Memory B cell (primary cell): ENCODE measurements around the gene AMN.

Source experiments
- ATAC-seq: fragments of 150-1000 bp; cut with Tn5 transposase; 2 replicates; pipeline ENCODE4 v1.10.0; 2021; ENCODE audit warnings: low read depth, mild to moderate bottlenecking, moderate library complexity
- DNase-seq, 2 donors: peaks; one replicate each; pipeline ENCODE4 v3.0.0; 2022; ENCODE audit warnings: low spot score in 2 of 2
- H3K27ac Mint-ChIP-seq: one replicate; pipeline ENCODE4 v1.8.0; 2022; ENCODE audit warnings: mild to moderate bottlenecking, moderate library complexity, mixed read lengths
- H3K27me3 Mint-ChIP-seq: one replicate; pipeline ENCODE4 v1.8.0; 2022; ENCODE audit warnings: mixed read lengths
- H3K36me3 Mint-ChIP-seq: one replicate; pipeline ENCODE4 v1.8.0; 2022; ENCODE audit warnings: mild to moderate bottlenecking, mixed read lengths
- H3K4me1 Mint-ChIP-seq: one replicate; pipeline ENCODE4 v1.8.0; 2022; ENCODE audit warnings: mixed read lengths
- H3K4me3 Mint-ChIP-seq: one replicate; pipeline ENCODE4 v1.8.0; 2022; ENCODE audit warnings: mild to moderate bottlenecking, moderate library complexity, mixed read lengths
- H3K9me3 Mint-ChIP-seq: one replicate; pipeline ENCODE4 v1.8.0; 2022; ENCODE audit warnings: mixed read lengths

Gene AMN

GRCh38 chr14:102971836-102972606 lies 49.6 kb downstream of the AMN start:
- no peak overlapping the region for H3K4me3 Mint-ChIP-seq
- H3K4me1 Mint-ChIP-seq = no peaks in the 10 kb centered on the region
- no peaks in the 10 kb centered on the region for H3K9me3 Mint-ChIP-seq
- no peaks in the 10 kb centered on the region for H3K27me3 Mint-ChIP-seq
- no peak for DNase-seq
- H3K36me3 Mint-ChIP-seq = peaks cover 32% of the 10 kb centered on the region
- ATAC-seq = no peak
- no peak overlapping the region for H3K27ac Mint-ChIP-seq

GRCh38 chr14:102973706-102974285 lies 51.3 kb downstream of the AMN start:
- H3K27me3 Mint-ChIP-seq = no peaks in the 10 kb centered on the region
- H3K27ac Mint-ChIP-seq = no peak overlapping the region
- ATAC-seq (no peak), DNase-seq (no peak)
- H3K36me3 Mint-ChIP-seq = peaks cover 26% of the 10 kb centered on the region
- no peak overlapping the region for H3K4me3 Mint-ChIP-seq
- H3K4me1 Mint-ChIP-seq = no peaks in the 10 kb centered on the region
- no peaks in the 10 kb centered on the region for H3K9me3 Mint-ChIP-seq

GRCh38 chr14:102975662-102976061 lies 53.2 kb downstream of the AMN start:
- peaks cover 26% of the 10 kb centered on the region for H3K36me3 Mint-ChIP-seq
- H3K9me3 Mint-ChIP-seq = no peaks in the 10 kb centered on the region
- H3K27ac Mint-ChIP-seq = no peak overlapping the region
- no peak overlapping the region for H3K4me3 Mint-ChIP-seq
- DNase-seq (no peak), ATAC-seq (no peak)
- H3K4me1 Mint-ChIP-seq = no peaks in the 10 kb centered on the region
- H3K27me3 Mint-ChIP-seq = no peaks in the 10 kb centered on the region

GRCh38 chr14:102977475-102977874 lies 55.0 kb downstream of the AMN start:
- Mint-ChIP-seq H3K4me1 (no peaks in the 10 kb centered on the region), H3K4me3 (no peak overlapping the region), H3K36me3 (peaks cover 28% of the 10 kb centered on the region), H3K9me3 (no peaks in the 10 kb centered on the region), H3K27me3 (no peaks in the 10 kb centered on the region), H3K27ac (no peak overlapping the region)
- no peak for DNase-seq
- ATAC-seq = no peak

GRCh38 chr14:102979406-102979805 lies 56.9 kb downstream of the AMN start:
- ATAC-seq (no peak), DNase-seq (no peak)
- H3K36me3 Mint-ChIP-seq = peaks cover 33% of the 10 kb centered on the region
- H3K27me3 Mint-ChIP-seq = no peaks in the 10 kb centered on the region
- H3K4me3 Mint-ChIP-seq = no peak overlapping the region
- H3K27ac Mint-ChIP-seq = no peak overlapping the region
- H3K9me3 Mint-ChIP-seq = no peaks in the 10 kb centered on the region
- H3K4me1 Mint-ChIP-seq = no peaks in the 10 kb centered on the region

- Mint-ChIP-seq H3K4me1 (peaks cover 5% of the 10 kb centered on the region), H3K9me3 (no peaks in the 10 kb centered on the region), H3K4me3 (no peak overlapping the region), H3K36me3 (peaks cover 38% of the 10 kb centered on the region), H3K27ac (no peak overlapping the region), H3K27me3 (no peaks in the 10 kb centered on the region)
- DNase-seq = no peak
- no peak for ATAC-seq
Measured at GRCh38 chr14:102980409-102980810, 57.9 kb downstream of the AMN start.
